Measurements from ENCODE around the gene PCDHGA1.
"Not testable (repeated sequence)": the region's sequence is repeated elsewhere in the genome, so short reads cannot be mapped to it uniquely, and the experiment has no call there.

PCDHGA1 gene

GRCh38 chr5:141330299-141331080 is at the start of gene PCDHGA1:
Gene PCDHGA1, plus strand, starts transcription at chr5:141330514.
- peak; percentile 38 for DNase-seq

DNA sequence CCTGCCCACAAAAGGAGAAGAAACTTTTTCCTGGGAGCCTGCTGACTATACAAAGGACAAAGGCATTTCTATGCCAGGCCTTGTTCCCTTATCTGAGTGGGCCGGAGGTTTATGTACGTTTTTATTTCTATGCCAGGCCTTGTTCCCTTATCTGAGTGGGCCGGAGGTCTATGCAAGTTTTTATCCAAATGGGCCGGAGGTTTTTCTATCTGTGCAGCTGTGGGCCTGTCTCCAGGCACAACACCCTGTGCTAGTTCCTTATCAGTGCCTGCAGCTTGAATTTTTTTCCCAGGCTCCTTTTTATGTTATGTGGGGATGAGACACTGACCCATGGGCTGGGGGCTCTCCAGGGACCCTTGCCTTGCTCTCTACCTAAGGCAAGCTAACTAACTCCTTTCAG is 31.9 kb upstream of the PCDHGA1 start:
- DNase-seq: no peak

DNA sequence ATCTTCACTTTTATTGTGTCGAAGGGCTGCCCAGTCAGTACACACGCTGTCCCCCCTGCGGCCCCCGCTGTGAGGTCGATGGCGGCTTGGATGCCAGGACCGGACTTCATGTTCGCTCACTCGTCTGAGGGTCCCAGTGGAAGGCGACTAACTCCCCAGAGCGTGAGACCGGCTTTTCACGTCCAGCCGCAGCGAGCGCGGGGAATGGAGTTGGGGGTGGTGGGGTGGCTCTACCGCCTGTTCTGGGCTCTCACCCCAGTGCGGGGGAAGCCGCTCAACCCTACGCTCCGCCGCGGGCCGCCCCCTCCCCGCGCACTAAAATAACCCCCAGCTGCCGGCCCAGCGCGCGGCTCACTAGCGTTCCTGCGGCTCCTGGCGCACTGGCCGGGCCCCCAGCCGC is 26.6 kb upstream of the PCDHGA1 start, which contains the start of gene SLC25A2:
Gene SLC25A2, minus strand, starts transcription at position 294 of the 400 bp plus-strand sequence. Its CDS starts 184 bp downstream, at position 110.
- DNase-seq: no peak

DNA sequence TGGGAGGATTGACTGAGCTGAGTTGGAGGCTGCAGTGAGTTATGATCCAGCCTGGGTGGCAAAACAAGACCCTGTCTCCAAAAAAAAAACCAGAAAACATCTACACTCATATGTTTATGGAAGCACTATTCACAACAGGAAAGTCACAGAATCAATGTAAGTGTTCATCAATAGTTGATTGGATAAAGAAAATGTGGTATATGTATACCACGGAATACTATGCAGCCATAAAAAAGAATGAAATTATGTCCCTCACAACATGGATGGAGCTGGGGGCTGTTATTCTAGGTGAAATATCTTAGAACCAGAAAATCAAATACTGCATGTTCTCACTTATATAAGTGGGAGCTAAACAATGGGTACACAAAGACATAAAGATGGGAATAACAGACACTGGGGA is 23.7 kb upstream of the PCDHGA1 start:
- DNase-seq: no peak

GRCh38 chr5:141313711-141314110 is 16.6 kb upstream of the PCDHGA1 start:
- DNase-seq: no peak

- not testable (repeated sequence) for DNase-seq
These were observed 13.4 kb upstream of the PCDHGA1 start for GRCh38 chr5:141316963-141317362.

GRCh38 chr5:141319202-141319601 is 11.1 kb upstream of the PCDHGA1 start:
- no peak for DNase-seq

DNA sequence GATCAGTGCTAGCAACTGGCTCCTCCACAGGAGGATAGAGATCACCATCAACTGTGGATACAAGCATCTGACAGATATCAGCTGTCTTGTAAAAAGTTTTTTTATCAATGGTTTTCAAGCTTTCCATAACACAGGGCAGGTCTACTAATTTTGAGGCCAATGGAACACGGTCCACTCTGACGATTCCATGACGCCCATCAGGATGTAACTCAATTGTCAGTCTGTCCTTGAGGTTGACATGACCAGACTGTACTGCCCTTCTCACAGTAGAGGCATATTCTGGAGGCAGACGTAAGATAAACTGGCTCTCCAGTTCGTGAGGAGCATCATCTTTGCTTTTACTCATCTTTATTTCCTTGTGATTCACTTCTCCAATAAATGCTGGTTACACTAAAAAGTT is 10.6 kb upstream of the PCDHGA1 start:
- no peak for DNase-seq

- peak; percentile 94 for DNase-seq
These were observed 9.8 kb upstream of the PCDHGA1 start, which contains the start of gene TAF7 for GRCh38 chr5:141320225-141321169. Gene TAF7, minus strand, starts transcription at chr5:141320784. Its CDS starts 740 bp downstream, at chr5:141320044.

DNA sequence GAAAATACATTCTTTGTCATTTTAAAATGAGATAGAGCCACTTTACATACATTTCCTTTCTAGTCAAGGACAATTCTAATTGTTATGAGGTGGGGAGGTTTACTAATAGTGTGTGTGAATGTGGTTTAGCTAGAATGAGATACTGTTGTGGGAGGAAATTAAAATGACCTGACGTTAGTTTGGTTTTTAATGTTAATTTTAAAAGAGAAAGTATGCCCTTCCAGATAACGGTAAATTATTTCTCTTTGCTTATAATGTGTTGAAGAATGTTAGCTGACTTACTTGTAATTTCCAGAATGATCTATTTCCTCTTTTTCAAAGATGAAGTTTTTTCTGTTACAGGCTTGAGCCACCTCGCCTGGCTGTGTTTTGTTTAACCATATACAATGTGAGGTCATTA is 8.1 kb upstream of the PCDHGA1 start:
- DNase-seq: no peak

DNA sequence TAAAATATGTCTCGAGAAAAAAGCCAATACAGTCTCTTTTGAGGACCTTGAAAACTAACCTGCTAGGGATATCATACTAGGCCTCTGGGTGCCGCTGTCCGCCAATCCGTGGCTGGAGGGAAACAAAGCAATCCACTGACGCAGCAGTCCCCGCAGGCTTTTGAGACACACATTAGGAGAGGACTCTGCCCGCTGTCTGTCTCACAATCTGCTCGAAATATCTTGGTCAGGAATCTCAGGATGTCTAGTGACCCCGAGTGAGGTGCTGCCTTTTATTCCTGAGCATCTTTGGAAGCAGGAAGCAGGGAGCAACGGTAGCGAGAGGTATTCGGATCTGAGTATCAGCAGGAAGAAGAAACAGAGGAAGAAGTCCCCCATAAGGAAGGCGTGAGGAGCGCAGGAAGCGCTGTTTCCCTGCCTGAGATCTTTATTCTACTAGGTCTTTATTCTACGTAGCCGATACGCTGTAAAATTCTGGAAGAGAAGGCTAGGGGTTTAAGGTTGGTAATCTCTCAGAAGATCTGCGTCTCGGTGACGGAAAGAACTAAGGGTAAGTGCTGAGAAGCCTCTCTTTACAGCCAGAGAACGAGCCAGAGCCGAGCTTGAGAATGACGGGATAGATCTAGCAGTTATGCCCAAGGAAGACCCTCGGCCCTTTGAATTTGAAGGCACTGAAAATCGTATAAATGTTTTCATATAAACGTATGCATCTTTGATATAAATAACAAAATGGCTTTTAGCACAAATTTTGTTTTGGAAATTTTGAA is 4.0 kb upstream of the PCDHGA1 start:
- DNase-seq: peak; percentile 79

GRCh38 chr5:141328231-141328630 is 2.1 kb upstream of the PCDHGA1 start:
- no peak for DNase-seq

DNA sequence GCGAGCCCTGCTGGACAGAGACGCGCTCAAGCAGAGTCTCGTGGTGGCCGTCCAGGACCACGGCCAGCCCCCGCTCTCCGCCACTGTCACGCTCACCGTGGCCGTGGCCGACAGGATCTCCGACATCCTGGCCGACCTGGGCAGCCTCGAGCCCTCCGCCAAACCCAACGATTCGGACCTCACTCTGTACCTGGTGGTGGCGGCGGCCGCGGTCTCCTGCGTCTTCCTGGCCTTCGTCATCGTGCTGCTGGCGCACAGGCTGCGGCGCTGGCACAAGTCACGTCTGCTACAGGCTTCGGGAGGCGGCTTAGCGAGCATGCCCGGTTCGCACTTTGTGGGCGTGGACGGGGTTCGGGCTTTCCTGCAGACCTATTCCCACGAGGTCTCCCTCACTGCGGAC is 2.3 kb downstream of the PCDHGA1 start:
- DNase-seq: not testable (repeated sequence)

- DNase-seq: peak; percentile 11
These were observed 8.4 kb downstream of the PCDHGA1 start, which contains the start of gene PCDHGA2 for GRCh38 chr5:141338538-141339306. Gene PCDHGA2, plus strand, starts transcription at chr5:141338760.

DNA sequence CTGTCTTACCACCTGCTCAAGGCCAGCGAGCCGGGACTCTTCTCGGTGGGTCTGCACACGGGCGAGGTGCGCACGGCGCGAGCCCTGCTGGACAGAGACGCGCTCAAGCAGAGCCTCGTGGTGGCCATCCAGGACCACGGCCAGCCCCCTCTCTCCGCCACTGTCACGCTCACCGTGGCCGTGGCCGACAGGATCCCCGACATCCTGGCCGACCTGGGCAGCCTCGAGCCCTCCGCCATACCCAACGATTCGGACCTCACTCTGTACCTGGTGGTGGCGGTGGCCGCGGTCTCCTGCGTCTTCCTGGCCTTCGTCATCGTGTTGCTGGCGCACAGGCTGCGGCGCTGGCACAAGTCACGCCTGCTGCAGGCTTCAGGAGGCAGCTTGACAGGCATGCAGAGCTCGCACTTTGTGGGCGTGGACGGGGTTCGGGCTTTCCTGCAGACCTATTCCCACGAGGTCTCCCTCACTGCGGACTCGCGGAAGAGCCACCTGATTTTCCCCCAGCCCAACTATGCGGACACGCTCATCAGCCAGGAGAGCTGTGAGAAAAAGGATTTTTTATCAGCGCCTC is 10.6 kb downstream of the PCDHGA1 start:
- DNase-seq: not testable (repeated sequence)

- no peak for DNase-seq
These were observed 12.5 kb downstream of the PCDHGA1 start for GRCh38 chr5:141342773-141343172.

DNA sequence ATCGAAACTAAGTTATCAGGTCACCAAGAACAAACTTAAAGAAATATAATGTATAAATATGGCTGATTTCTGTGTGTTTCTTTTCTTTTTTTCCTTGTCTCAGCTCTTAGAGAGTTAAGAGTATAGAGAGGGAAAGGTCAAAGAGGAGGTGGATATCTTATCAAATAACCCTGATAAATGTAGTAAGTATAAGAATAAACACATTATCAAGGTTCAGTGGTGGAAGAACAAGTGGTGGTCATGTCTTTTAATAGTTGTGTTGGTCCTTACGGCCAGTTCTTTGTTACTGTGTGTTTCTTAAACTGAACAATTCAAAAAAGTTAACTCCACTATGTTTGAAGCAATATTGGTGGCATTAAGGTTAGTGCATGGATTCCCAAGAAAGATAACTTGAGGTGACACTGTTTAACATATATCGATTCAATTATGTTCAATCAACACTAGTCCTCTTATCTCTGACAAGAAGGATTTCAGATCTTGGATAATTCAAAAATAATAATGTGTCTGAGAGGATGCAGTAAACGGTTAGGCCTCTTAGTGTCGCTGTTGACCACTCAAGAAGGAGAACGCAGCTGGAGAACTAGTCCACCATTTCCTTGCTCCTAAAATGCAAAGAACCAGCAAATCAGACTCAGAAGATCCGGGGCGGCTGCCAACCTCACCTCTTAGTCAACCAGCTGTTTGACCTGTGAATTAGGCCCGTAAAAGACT is 13.1 kb downstream of the PCDHGA1 start, which contains the start of gene PCDHGA3:
Gene PCDHGA3, plus strand, starts transcription at position 588 of the 711 bp plus-strand sequence. CDS start 205 bp downstream, outside the sequence.
- DNase-seq: peak; percentile 14

DNA sequence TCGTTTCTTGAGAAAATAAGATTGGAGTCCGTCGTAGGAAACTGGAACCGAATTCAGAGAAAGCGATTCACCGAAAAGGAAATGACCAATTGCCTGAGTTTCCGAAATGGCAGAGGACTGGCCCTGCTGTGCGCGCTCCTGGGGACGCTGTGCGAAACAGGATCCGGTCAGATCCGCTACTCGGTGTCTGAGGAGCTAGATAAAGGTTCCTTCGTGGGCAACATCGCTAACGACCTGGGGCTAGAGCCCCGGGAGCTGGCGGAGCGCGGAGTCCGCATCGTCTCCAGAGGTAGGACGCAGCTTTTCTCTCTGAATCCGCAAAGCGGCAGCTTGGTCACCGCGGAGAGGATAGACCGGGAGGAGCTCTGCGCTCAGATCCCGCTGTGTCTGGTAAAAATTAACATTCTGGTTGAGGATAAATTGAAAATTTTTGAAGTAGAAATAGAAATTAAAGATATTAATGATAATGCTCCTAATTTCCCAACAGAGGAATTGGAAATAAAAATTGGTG is 13.7 kb downstream of the PCDHGA1 start:
- DNase-seq: no peak

DNA sequence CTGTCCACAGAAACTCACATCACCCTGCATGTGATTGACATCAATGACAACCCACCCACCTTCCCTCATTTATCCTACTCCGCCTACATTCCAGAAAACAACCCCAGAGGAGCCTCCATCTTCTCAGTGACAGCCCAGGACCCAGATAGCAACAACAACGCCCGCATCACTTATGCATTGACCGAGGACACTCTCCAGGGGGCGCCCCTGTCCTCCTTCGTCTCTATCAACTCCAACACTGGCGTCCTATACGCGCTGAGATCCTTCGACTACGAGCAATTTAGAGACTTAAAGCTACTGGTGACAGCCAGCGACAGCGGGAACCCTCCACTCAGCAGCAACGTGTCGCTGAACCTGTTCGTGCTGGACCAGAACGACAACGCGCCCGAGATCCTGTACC is 15.0 kb downstream of the PCDHGA1 start:
- DNase-seq: no peak

GRCh38 chr5:141346017-141346416 is 15.7 kb downstream of the PCDHGA1 start:
- DNase-seq: not testable (repeated sequence)
